AG09319 (cell line): Measurements from ENCODE around the gene SPOCK3.

ENCODE experiments used
- DNase-seq: peaks from one replicate; pipeline ENCODE4 v3.0.0-alpha.2; 2010; ENCODE audit warnings: low read depth; ENCODE audit errors: extremely low read depth
- TF ChIP-seq, protein P1 (sequence below): IDR thresholded peaks from 2 replicates; pipeline ENCODE4 v1.5.1; 2011; ENCODE audit warnings: low read depth, mild to moderate bottlenecking, inconsistent platforms, low read length, moderate library complexity

The SPOCK3 gene

DNA sequence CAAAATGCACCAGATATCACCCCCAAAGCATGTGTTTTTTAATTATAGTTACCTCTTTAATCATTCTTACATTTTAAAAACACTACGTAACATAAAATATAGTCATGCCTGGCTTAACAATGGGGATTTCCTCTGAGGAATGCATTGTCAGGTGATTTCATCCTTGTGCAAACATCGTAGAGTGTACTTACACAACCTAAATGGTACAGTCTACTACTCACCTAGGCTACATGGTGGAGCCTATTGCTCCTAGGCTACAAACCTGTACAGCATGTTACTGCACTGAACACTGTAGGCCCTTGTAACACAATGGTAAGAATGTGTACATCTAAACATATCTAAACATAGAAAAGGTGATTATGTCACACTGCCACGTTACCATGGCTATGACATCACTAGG is 208.6 kb downstream of the SPOCK3 start:
- no peak for DNase-seq
- TF ChIP-seq, protein P1, sequence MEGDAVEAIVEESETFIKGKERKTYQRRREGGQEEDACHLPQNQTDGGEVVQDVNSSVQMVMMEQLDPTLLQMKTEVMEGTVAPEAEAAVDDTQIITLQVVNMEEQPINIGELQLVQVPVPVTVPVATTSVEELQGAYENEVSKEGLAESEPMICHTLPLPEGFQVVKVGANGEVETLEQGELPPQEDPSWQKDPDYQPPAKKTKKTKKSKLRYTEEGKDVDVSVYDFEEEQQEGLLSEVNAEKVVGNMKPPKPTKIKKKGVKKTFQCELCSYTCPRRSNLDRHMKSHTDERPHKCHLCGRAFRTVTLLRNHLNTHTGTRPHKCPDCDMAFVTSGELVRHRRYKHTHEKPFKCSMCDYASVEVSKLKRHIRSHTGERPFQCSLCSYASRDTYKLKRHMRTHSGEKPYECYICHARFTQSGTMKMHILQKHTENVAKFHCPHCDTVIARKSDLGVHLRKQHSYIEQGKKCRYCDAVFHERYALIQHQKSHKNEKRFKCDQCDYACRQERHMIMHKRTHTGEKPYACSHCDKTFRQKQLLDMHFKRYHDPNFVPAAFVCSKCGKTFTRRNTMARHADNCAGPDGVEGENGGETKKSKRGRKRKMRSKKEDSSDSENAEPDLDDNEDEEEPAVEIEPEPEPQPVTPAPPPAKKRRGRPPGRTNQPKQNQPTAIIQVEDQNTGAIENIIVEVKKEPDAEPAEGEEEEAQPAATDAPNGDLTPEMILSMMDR, result no peak

DNA sequence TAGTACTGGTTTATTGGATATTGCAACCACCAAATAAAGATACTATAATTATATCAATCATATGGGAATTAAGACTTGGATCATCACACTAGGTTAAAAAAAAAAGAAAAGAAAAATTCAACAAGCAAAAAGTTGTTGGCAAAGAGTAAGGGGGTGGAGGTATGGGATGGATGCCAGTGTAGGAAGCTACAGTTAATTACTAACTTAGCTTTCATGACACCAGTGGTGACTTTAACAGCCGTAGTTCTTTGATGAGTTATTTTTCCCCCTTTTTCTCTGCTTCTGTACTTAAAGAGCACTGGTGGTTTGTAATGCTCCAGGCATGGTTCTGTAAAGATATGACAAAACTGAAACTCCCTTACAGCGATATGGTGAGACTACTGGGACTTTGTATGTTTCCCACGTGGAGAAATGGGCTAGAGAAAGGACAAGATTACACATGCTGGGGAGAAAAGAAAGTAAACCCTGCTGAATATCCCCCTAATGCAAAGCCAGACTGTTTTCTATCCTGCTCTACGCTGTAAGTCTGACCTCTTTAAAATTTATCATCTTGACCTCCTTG is 210.8 kb downstream of the SPOCK3 start:
- TF ChIP-seq, protein P1, result no peak
- DNase-seq, result no peak

- peak; percentile 10 for DNase-seq
- TF ChIP-seq, protein P1, result peak; percentile 72
Measured at GRCh38 chr4:167021545-167022155, 212.6 kb downstream of the SPOCK3 start.

DNA sequence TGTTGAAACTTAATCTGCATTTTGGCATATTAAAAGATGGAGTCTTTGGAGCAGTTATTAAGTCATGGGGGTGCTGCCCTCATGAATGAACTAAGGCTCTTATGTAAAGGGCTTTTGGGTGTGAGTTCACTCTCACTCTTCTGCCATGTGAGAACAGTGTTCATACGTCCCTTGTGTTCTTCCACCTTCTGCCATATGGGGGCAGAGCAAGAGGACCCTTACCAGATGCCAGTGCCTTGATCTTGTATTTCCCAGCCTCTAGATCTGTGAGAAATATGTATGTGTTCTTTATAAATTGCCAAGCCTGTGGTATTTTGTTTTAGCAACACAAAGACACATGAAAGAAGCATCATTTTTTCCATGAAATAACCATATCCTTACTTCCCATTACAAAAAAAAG is 213.9 kb downstream of the SPOCK3 start:
- DNase-seq, result no peak
- TF ChIP-seq, protein P1, result no peak; the same call in 1 of the 2 replicates

- TF ChIP-seq, protein P1, result no peak
- DNase-seq, result no peak
Measured at GRCh38 chr4:167014944-167015343, 219.3 kb downstream of the SPOCK3 start.

DNA sequence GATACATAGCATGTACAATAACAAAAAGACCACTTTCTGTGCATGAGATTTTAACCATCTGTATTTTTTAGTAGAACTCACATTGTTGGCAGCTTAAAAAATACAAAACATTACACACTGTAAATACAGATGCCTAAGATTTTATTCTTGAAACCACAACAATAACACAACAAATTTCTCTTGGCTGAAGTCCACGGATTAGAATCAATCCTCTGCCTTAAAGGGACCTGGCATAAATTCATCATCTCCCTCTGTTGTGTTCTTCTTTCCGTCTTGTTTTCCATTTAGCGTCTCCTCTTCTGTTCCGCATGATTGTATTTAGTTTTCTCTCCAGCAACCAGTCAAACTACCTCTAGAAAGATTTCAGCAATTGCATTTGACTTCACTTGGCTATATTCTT is 231.0 kb downstream of the SPOCK3 start:
- TF ChIP-seq, protein P1, result no peak
- no peak for DNase-seq

- DNase-seq, result no peak
- TF ChIP-seq, protein P1, result no peak
Measured at GRCh38 chr4:167000141-167000852, 234.0 kb downstream of the SPOCK3 start.
